ENCODE data around the gene RASSF7. TPM values are rescaled to one million over a fixed set of nuclear protein-coding genes. Genes with fewer than 3 reads are reported as not detected.

RASSF7 gene
- total and polyA plus RNA-seq, 2 of the 8 experiments (the other 6 are each of a cell fraction or from before 2014, with no cell fraction given): 22.3 to 43.9 TPM

DNA sequence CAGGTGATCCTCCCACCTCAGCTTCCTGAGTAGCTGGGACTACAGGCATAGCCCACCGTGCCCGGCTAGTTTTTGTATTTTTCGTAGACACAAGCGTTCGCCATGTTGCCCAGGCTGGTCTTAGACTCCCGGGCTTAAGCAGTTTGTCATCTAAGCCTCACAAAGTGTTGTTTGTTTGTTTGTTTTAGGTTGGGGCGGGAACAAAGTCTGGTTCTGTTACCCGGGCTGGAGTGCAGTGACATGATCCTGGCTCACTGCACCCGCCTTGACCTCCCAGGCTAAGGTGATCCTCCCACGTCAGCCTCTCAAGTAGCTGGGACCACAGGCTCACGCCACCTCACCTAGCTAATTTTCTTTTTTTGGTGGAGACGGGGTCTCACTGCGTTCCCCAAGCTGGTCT lies 42.4 kb downstream of the RASSF7 start:
- no peak overlapping the region for H3K4me2 ChIP-seq (ENCODE audit: insufficient read depth in 1 of 2, low read depth in 2 of 2, low read length in 2 of 2)
- H4K8ac ChIP-seq (ENCODE audit: extremely low read depth, insufficient read depth, low read length): no peak overlapping the region
- H2BK5ac ChIP-seq (ENCODE audit: low read depth, low read length): no peak overlapping the region
- H2AFZ ChIP-seq (ENCODE audit: low read length): no peak overlapping the region
- H4K5ac ChIP-seq (ENCODE audit: insufficient read length, low read depth, low read length): no peak overlapping the region
- no peak overlapping the region for H3K14ac ChIP-seq (ENCODE audit: insufficient read length)
- TF ChIP-seq CREB1 (IDR thresholded peaks at IDR 0.05) (no peak), YY1 (IDR thresholded peaks at IDR 0.05; ENCODE audit: low read depth, low read length) (no peak), HDAC6 (IDR thresholded peaks at IDR 0.05; ENCODE audit: low read depth, low read length) (no peak)
- TF ChIP-seq, protein P1, sequence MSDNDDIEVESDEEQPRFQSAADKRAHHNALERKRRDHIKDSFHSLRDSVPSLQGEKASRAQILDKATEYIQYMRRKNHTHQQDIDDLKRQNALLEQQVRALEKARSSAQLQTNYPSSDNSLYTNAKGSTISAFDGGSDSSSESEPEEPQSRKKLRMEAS (IDR thresholded peaks at IDR 0.05): no peak
- TF ChIP-seq, protein P2, sequence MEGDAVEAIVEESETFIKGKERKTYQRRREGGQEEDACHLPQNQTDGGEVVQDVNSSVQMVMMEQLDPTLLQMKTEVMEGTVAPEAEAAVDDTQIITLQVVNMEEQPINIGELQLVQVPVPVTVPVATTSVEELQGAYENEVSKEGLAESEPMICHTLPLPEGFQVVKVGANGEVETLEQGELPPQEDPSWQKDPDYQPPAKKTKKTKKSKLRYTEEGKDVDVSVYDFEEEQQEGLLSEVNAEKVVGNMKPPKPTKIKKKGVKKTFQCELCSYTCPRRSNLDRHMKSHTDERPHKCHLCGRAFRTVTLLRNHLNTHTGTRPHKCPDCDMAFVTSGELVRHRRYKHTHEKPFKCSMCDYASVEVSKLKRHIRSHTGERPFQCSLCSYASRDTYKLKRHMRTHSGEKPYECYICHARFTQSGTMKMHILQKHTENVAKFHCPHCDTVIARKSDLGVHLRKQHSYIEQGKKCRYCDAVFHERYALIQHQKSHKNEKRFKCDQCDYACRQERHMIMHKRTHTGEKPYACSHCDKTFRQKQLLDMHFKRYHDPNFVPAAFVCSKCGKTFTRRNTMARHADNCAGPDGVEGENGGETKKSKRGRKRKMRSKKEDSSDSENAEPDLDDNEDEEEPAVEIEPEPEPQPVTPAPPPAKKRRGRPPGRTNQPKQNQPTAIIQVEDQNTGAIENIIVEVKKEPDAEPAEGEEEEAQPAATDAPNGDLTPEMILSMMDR (IDR thresholded peaks at IDR 0.05; ENCODE audit: control extremely low read depth in 1 of 3, insufficient read depth in 1 of 3, low read depth in 1 of 3, low read length in 3 of 3): no peak
- WGBS, 2 experiments (ENCODE audit: extremely low coverage in 1 of 2, insufficient coverage in 1 of 2, insufficient read length in 1 of 2, insufficient replicate concordance in 2 of 2, low coverage in 1 of 2, low lambda C conversion rate in 2 of 2, missing lambda C conversion rate in 1 of 2): 95% methylated on average over 13 of the region's 13 CpGs; no CpG with 5 or more reads in 1 of the 2 experiments
- H3K27me3 ChIP-seq (replicated peaks in 1 of 4; ENCODE audit: control insufficient read depth in 3 of 4, extremely low read depth in 1 of 4, insufficient read depth in 3 of 4, low read length in 3 of 4): no peaks in the 10 kb centered on the region
- no peak overlapping the region for H4K91ac ChIP-seq (replicated peaks; ENCODE audit: insufficient read length, low read length)
- H3K56ac ChIP-seq (replicated peaks; ENCODE audit: insufficient read length, low read depth, low read length): no peak overlapping the region
- H3K9me3 ChIP-seq (ENCODE audit: insufficient read depth in 2 of 2, low read depth in 1 of 2, low read length in 1 of 2): no peaks in the 10 kb centered on the region
- no peaks in the 10 kb centered on the region for H3K23me2 ChIP-seq (ENCODE audit: low read depth, low read length)
- H2AK5ac ChIP-seq (ENCODE audit: low read depth, low read length): no peak overlapping the region
- FAIRE-seq (no peak), DNase-seq (ENCODE audit: low read depth in 1 of 2, low spot score in 2 of 2) (no peak)
- H2BK12ac ChIP-seq (ENCODE audit: low read depth, low read length): no peak overlapping the region
- H3K36me3 ChIP-seq (ENCODE audit: control insufficient read depth in 2 of 4, insufficient read depth in 4 of 4, low read length in 3 of 4): peaks cover 30 to 79% (median 57%) of the 10 kb centered on the region in 4 experiments
- no peak overlapping the region for H3K4me3 ChIP-seq (ENCODE audit: extremely low read depth in 1 of 4, insufficient read depth in 2 of 4, low read depth in 3 of 4, low read length in 4 of 4)
- H3K79me1 ChIP-seq (ENCODE audit: low read depth, low read length): peaks cover 4% of the 10 kb centered on the region; the same call in 1 of the 2 replicates
- H2BK120ac ChIP-seq (replicated peaks; ENCODE audit: low read depth, low read length): no peak overlapping the region
- H3K27ac ChIP-seq (ENCODE audit: low read depth, low read length): no peak overlapping the region; the same call in 1 of the 2 replicates
- no peak overlapping the region; a peak in 1 of 7 replicates for H3K9ac ChIP-seq (replicated peaks in 1 of 4; ENCODE audit: extremely low read depth in 1 of 4, low read depth in 3 of 4, low read length in 3 of 4)
- no peaks in the 10 kb centered on the region for H3K4me1 ChIP-seq (replicated peaks in 1 of 4; ENCODE audit: control insufficient read depth in 3 of 4, insufficient read depth in 4 of 4, low read length in 3 of 4)
- H3K4ac ChIP-seq (replicated peaks; ENCODE audit: insufficient read length, low read depth, low read length): no peak overlapping the region
- ChIA-PET POLR2A (ENCODE audit: partially characterized antibody) (no interaction called here), CTCF (ENCODE audit: partially characterized antibody) (interaction anchor here (0.7 to 1.8 kb wide), 4 partner anchors 9 to 38 kb away, joined by 3 read pairs; no protein-coding TSS in a partner anchor)
- peaks cover 4 to 15% of the 10 kb centered on the region in 2 experiments for H4K20me1 ChIP-seq (replicated peaks in 1 of 2; ENCODE audit: control insufficient read depth in 1 of 2, insufficient read depth in 2 of 2, low read length in 2 of 2)
- no peak overlapping the region for H2BK20ac ChIP-seq (ENCODE audit: low read length)
- H3K23ac ChIP-seq (ENCODE audit: insufficient read length): no peak overlapping the region
- H2BK15ac ChIP-seq (ENCODE audit: low read length): no peak overlapping the region
- H3K79me2 ChIP-seq (ENCODE audit: control insufficient read depth in 1 of 2, insufficient read depth in 2 of 2, low read length in 2 of 2): no peaks in the 10 kb centered on the region
- H3K18ac ChIP-seq (ENCODE audit: extremely low read depth, low read length): no peak overlapping the region
